Measurements from ENCODE around the gene LRIG1.

The LRIG1 gene

GRCh38 chr3:66470285-66470684 lies 30.5 kb downstream of the LRIG1 start:
- TF ChIP-seq CTCF (IDR thresholded peaks at IDR 0.05; ENCODE audit: low read depth, low read length), result no peak
- no peak for DNase-seq (ENCODE audit: extremely low read depth, low read depth)

- TF ChIP-seq CTCF (IDR thresholded peaks at IDR 0.05; ENCODE audit: low read depth, low read length), result no peak
- no peak for DNase-seq (ENCODE audit: extremely low read depth, low read depth)
Measured at GRCh38 chr3:66469220-66469640, 31.6 kb downstream of the LRIG1 start.

GRCh38 chr3:66467996-66468735 lies 32.7 kb downstream of the LRIG1 start:
- DNase-seq (ENCODE audit: extremely low read depth, low read depth), result no peak
- TF ChIP-seq CTCF (IDR thresholded peaks at IDR 0.05; ENCODE audit: low read depth, low read length), result no peak

GRCh38 chr3:66466606-66467270 lies 34.1 kb downstream of the LRIG1 start:
- DNase-seq (ENCODE audit: extremely low read depth, low read depth), result no peak
- TF ChIP-seq CTCF (IDR thresholded peaks at IDR 0.05; ENCODE audit: low read depth, low read length), result no peak

GRCh38 chr3:66465587-66465986 lies 35.2 kb downstream of the LRIG1 start:
- DNase-seq (ENCODE audit: extremely low read depth, low read depth), result no peak
- TF ChIP-seq CTCF (IDR thresholded peaks at IDR 0.05; ENCODE audit: low read depth, low read length), result no peak

GRCh38 chr3:66465034-66465433 lies 35.8 kb downstream of the LRIG1 start:
- TF ChIP-seq CTCF (IDR thresholded peaks at IDR 0.05; ENCODE audit: low read depth, low read length), result no peak
- DNase-seq (ENCODE audit: extremely low read depth, low read depth), result no peak

GRCh38 chr3:66464512-66464894 lies 36.3 kb downstream of the LRIG1 start:
- no peak for DNase-seq (ENCODE audit: extremely low read depth, low read depth)
- no peak for TF ChIP-seq CTCF (IDR thresholded peaks at IDR 0.05; ENCODE audit: low read depth, low read length)
